Activated CD4-positive, alpha-beta memory T cell treated with anti-CD3 and anti-CD28 coated beads, Interleukin-2, amount 10 ng/mL, durations not matched to agents 7 days and 5 days (primary cell): ENCODE data around the gene AGMAT. TPM values are rescaled to one million over a fixed set of nuclear protein-coding genes. Genes with fewer than 3 reads are reported as not detected.

ENCODE experiments used
- CTCF ChIA-PET: fragments of 350-600 bp; sonication (Branson Sonifier 250); formaldehyde crosslinking; loops from one replicate; lab custom pipeline; 2021; ENCODE audit warnings: antibody characterized with exemption, inconsistent platforms; lab: Charles Lee
- POLR2A ChIA-PET: fragments of 350-600 bp; sonication (Branson Sonifier 250); formaldehyde crosslinking; loops from one replicate; lab custom pipeline; 2021; ENCODE audit warnings: antibody characterized with exemption; lab: Charles Lee
- DNase-seq: peaks from one replicate; pipeline ENCODE4 v3.0.0-alpha.2; 2020
- H3K27ac Mint-ChIP-seq: one replicate; pipeline ENCODE4 v1.8.0; 2021; ENCODE audit warnings: mild to moderate bottlenecking, mixed read lengths
- H3K27me3 Mint-ChIP-seq: one replicate; pipeline ENCODE4 v1.8.0; 2021; ENCODE audit warnings: mixed read lengths
- H3K36me3 Mint-ChIP-seq: one replicate; pipeline ENCODE4 v1.8.0; 2021; ENCODE audit warnings: low read depth, mixed read lengths
- H3K4me1 Mint-ChIP-seq: one replicate; pipeline ENCODE4 v1.8.0; 2021; ENCODE audit warnings: mixed read lengths
- H3K4me3 Mint-ChIP-seq: one replicate; pipeline ENCODE4 v1.8.0; 2021; ENCODE audit warnings: mild to moderate bottlenecking, mixed read lengths
- H3K9me3 Mint-ChIP-seq: one replicate; pipeline ENCODE4 v1.8.0; 2021; ENCODE audit warnings: mixed read lengths
- total RNA-seq, 2 experiments: library from RNA; stranded (reverse); gene quantifications; one replicate each; pipeline ENCODE4 v1.2.3, GENCODE V29; 2021

Gene AGMAT
- total RNA-seq, 2 experiments from 2014 or later, result 7.9 to 8.4 TPM

GRCh38 chr1:15575549-15576150, 9.2 kb downstream of the AGMAT start:
- Mint-ChIP-seq H3K36me3 (peaks cover 29% of the 10 kb centered on the region), H3K9me3 (no peaks in the 10 kb centered on the region), H3K4me3 (no peak overlapping the region), H3K27me3 (no peaks in the 10 kb centered on the region), H3K4me1 (peaks cover 32% of the 10 kb centered on the region), H3K27ac (no peak overlapping the region)
- POLR2A ChIA-PET, result interaction anchor here (1.1 kb wide), 1 partner anchor 28 kb away, joined by 3 read pairs; no protein-coding TSS in a partner anchor
- CTCF ChIA-PET, result no interaction called here
- DNase-seq, result no peak

- no peak overlapping the region for H3K4me3 Mint-ChIP-seq
- POLR2A ChIA-PET, result no interaction called here
- H3K9me3 Mint-ChIP-seq, result no peaks in the 10 kb centered on the region
- CTCF ChIA-PET, result no interaction called here
- DNase-seq, result no peak
- peaks cover 30% of the 10 kb centered on the region for H3K36me3 Mint-ChIP-seq
- H3K4me1 Mint-ChIP-seq, result peaks cover 27% of the 10 kb centered on the region
- peak overlapping the region; percentile 15 for H3K27ac Mint-ChIP-seq
- no peaks in the 10 kb centered on the region for H3K27me3 Mint-ChIP-seq
Measured at GRCh38 chr1:15574741-15575140, 10.1 kb downstream of the AGMAT start.

GRCh38 chr1:15573477-15573876, 11.4 kb downstream of the AGMAT start:
- H3K4me3 Mint-ChIP-seq, result no peak overlapping the region
- ChIA-PET CTCF (no interaction called here), POLR2A (no interaction called here)
- no peak for DNase-seq
- no peaks in the 10 kb centered on the region for H3K9me3 Mint-ChIP-seq
- H3K27me3 Mint-ChIP-seq, result no peaks in the 10 kb centered on the region
- peaks cover 33% of the 10 kb centered on the region for H3K36me3 Mint-ChIP-seq
- peaks cover 14% of the 10 kb centered on the region for H3K4me1 Mint-ChIP-seq
- no peak overlapping the region for H3K27ac Mint-ChIP-seq

GRCh38 chr1:15571266-15571665, 13.6 kb downstream of the AGMAT start:
- H3K4me1 Mint-ChIP-seq, result no peaks in the 10 kb centered on the region
- no peak overlapping the region for H3K4me3 Mint-ChIP-seq
- no peak overlapping the region for H3K27ac Mint-ChIP-seq
- POLR2A ChIA-PET, result no interaction called here
- H3K9me3 Mint-ChIP-seq, result no peaks in the 10 kb centered on the region
- no peak for DNase-seq
- H3K36me3 Mint-ChIP-seq, result peaks cover 44% of the 10 kb centered on the region
- no peaks in the 10 kb centered on the region for H3K27me3 Mint-ChIP-seq
- CTCF ChIA-PET, result interaction anchor here (1.4 kb wide), 1 partner anchor 8 kb away, joined by 3 read pairs; no protein-coding TSS in a partner anchor

- CTCF ChIA-PET, result interaction anchor here (1.4 kb wide), 1 partner anchor 9 kb away, joined by 3 read pairs; no protein-coding TSS in a partner anchor
- Mint-ChIP-seq H3K4me1 (no peaks in the 10 kb centered on the region), H3K4me3 (no peak overlapping the region), H3K27me3 (no peaks in the 10 kb centered on the region), H3K36me3 (peaks cover 48% of the 10 kb centered on the region), H3K9me3 (no peaks in the 10 kb centered on the region), H3K27ac (no peak overlapping the region)
- DNase-seq, result no peak
- POLR2A ChIA-PET, result interaction anchor here (0.9 kb wide), 1 partner anchor 10 kb away, joined by 3 read pairs; no protein-coding TSS in a partner anchor
Measured at GRCh38 chr1:15570861-15571260, 14.0 kb downstream of the AGMAT start.

- no peak overlapping the region for H3K4me3 Mint-ChIP-seq
- CTCF ChIA-PET, result no interaction called here
- peaks cover 50% of the 10 kb centered on the region for H3K36me3 Mint-ChIP-seq
- H3K9me3 Mint-ChIP-seq, result no peaks in the 10 kb centered on the region
- no peak for DNase-seq
- H3K27me3 Mint-ChIP-seq, result no peaks in the 10 kb centered on the region
- no peaks in the 10 kb centered on the region for H3K4me1 Mint-ChIP-seq
- POLR2A ChIA-PET, result no interaction called here
- H3K27ac Mint-ChIP-seq, result no peak overlapping the region
Measured at GRCh38 chr1:15568387-15569073, 16.3 kb downstream of the AGMAT start.

- H3K36me3 Mint-ChIP-seq, result peaks cover 24% of the 10 kb centered on the region
- ChIA-PET POLR2A (no interaction called here), CTCF (no interaction called here)
- H3K4me1 Mint-ChIP-seq, result no peaks in the 10 kb centered on the region
- no peak for DNase-seq
- no peaks in the 10 kb centered on the region for H3K27me3 Mint-ChIP-seq
- H3K27ac Mint-ChIP-seq, result no peak overlapping the region
- H3K4me3 Mint-ChIP-seq, result no peak overlapping the region
- H3K9me3 Mint-ChIP-seq, result no peaks in the 10 kb centered on the region
Measured at GRCh38 chr1:15559189-15559810, 25.6 kb downstream of the AGMAT start.

GRCh38 chr1:15558516-15558915, 26.3 kb downstream of the AGMAT start:
- H3K36me3 Mint-ChIP-seq, result peaks cover 20% of the 10 kb centered on the region
- POLR2A ChIA-PET, result no interaction called here
- H3K27me3 Mint-ChIP-seq, result no peaks in the 10 kb centered on the region
- no peaks in the 10 kb centered on the region for H3K4me1 Mint-ChIP-seq
- CTCF ChIA-PET, result no interaction called here
- H3K9me3 Mint-ChIP-seq, result no peaks in the 10 kb centered on the region
- DNase-seq, result no peak
- H3K4me3 Mint-ChIP-seq, result no peak overlapping the region
- H3K27ac Mint-ChIP-seq, result no peak overlapping the region

- Mint-ChIP-seq H3K9me3 (no peaks in the 10 kb centered on the region), H3K4me3 (no peak overlapping the region), H3K36me3 (peaks cover 18% of the 10 kb centered on the region), H3K27ac (no peak overlapping the region), H3K27me3 (no peaks in the 10 kb centered on the region), H3K4me1 (no peaks in the 10 kb centered on the region)
- no peak for DNase-seq
- ChIA-PET CTCF (no interaction called here), POLR2A (no interaction called here)
Measured at GRCh38 chr1:15557594-15557993, 27.3 kb downstream of the AGMAT start.

GRCh38 chr1:15557008-15557407, 27.8 kb downstream of the AGMAT start:
- H3K36me3 Mint-ChIP-seq, result peaks cover 13% of the 10 kb centered on the region
- H3K9me3 Mint-ChIP-seq, result no peaks in the 10 kb centered on the region
- POLR2A ChIA-PET, result no interaction called here
- no peak overlapping the region for H3K4me3 Mint-ChIP-seq
- no peaks in the 10 kb centered on the region for H3K27me3 Mint-ChIP-seq
- CTCF ChIA-PET, result no interaction called here
- H3K4me1 Mint-ChIP-seq, result no peaks in the 10 kb centered on the region
- H3K27ac Mint-ChIP-seq, result no peak overlapping the region
- DNase-seq, result no peak

GRCh38 chr1:15550573-15550972, 34.3 kb downstream of the AGMAT start:
- Mint-ChIP-seq H3K27ac (no peak overlapping the region), H3K36me3 (peaks cover 18% of the 10 kb centered on the region), H3K27me3 (no peaks in the 10 kb centered on the region), H3K4me1 (no peaks in the 10 kb centered on the region), H3K4me3 (no peak overlapping the region), H3K9me3 (no peaks in the 10 kb centered on the region)
- DNase-seq, result no peak
- POLR2A ChIA-PET, result no interaction called here
- CTCF ChIA-PET, result no interaction called here

GRCh38 chr1:15546641-15547040, 38.2 kb downstream of the AGMAT start:
- no peaks in the 10 kb centered on the region for H3K27me3 Mint-ChIP-seq
- H3K4me3 Mint-ChIP-seq, result no peak overlapping the region
- no peak for DNase-seq
- ChIA-PET POLR2A (no interaction called here), CTCF (no interaction called here)
- peaks cover 20% of the 10 kb centered on the region for H3K36me3 Mint-ChIP-seq
- H3K27ac Mint-ChIP-seq, result no peak overlapping the region
- no peaks in the 10 kb centered on the region for H3K9me3 Mint-ChIP-seq
- H3K4me1 Mint-ChIP-seq, result no peaks in the 10 kb centered on the region
